Measurements from ENCODE around the gene MIER3.

Gene MIER3

DNA sequence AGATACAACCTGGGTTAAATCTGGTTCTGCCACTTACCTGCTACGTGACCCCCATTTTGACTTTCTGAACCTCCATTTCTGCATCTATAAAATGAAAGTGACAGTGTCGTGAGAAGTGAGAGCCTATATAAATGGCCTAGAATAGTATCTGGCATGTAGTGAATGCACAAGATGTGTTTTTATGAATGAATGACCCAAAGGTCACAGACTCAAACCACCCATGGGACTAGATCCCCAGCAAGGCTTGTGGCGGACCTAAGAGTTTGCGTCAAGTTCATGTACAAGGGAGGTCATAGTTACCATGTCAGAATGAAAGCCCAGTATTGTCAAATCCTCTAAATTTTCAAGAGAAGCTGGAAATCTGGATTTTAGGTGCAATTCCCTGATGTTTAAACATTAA is 53.7 kb downstream of the MIER3 start:
- no peak for DNase-seq (ENCODE audit: low read depth)

DNA sequence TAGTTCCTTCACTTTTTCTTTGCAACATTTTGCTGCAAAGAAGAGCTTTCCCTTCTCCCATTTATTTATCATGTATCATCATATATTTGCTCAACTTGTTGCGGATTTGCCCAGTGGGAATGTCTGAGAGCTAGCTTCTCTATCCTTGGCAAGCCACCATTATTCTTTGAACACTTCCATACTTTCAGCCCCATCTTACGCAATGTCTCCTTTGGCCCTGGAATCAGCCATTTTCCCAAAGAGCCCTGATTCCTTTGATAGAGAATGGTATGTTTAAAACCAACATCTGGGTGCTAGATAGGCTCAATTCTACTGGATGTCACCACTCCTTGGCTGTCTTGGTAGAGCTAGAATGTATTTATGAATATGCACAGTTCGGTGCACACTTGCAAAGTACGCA is 55.2 kb downstream of the MIER3 start:
- no peak for DNase-seq (ENCODE audit: low read depth)

DNA sequence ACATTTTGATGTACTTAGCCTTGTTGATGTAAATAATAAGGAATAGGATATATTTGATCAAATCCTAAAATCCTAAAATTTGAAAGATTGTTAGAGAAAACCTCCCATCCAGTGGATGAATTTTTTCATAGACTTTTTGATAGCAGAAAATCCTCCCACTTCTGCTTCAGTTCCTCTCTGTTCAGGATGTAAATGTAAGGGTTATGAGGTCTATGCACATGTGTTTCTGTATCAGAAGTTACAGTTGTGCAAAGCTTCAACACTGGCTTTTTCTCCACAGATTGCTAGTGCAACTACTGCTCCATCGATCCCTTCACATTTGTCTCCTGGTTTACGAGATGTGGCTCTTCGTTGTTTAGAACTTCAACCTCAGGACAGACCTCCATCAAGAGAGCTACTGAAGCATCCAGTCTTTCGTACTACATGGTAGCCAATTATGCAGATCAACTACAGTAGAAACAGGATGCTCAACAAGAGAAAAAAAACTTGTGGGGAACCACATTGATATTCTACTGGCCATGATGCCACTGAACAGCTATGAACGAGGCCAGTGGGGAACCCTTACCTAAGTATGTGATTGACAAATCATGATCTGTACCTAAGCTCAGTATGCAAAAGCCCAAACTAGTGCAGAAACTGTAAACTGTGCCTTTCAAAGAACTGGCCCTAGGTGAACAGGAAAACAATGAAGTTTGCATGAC is 58.5 kb downstream of the MIER3 start:
- no peak for DNase-seq (ENCODE audit: low read depth)

DNA sequence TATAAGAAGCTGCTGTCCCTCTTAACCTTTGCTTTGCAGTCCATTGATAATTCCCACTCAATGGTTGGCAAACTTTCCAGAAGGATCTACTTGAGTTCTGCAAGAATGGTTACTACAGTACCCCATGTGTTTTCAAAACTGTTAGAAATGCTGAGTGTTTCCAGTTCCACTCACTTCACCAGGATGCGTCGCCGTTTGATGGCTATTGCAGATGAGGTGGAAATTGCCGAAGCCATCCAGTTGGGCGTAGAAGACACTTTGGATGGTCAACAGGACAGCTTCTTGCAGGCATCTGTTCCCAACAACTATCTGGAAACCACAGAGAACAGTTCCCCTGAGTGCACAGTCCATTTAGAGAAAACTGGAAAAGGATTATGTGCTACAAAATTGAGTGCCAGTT is 70.4 kb downstream of the MIER3 start:
- DNase-seq (ENCODE audit: low read depth): no peak

DNA sequence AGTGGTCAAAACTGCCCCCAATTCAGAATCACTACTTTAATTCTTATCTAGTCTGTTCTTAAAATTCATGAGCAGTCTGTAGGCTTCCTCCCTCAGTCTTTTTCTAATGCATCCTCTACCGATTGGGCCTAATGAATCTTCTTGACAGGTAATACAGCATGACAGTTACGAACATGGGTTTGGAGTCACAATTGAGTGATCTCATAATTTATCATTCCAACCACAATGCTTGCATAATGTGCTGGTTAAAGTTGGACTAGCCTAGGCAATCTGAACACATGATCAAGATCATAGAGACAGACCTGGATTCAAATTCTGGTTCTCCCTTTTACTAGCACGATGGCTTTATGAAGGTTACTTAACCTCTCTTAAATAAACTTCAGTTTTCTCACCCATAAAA is 75.6 kb downstream of the MIER3 start:
- DNase-seq (ENCODE audit: low read depth): no peak

DNA sequence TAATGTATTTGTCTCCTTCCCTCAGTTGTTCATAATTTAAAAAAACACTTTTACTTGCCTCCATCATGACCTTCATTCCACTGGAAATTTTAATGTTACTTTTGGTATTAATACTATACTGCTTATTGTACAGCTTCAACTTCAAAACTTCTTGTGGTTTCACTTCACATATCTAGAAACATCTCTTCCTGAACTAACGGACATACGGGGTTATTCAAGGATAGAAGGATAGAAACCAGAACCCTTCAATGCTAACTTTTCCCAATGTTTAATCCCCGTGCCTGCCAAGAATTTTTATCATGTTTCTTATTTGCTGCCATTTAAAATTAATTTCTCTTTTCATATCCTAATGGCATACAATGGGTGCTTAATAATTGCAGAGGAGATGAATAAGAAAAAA is 78.9 kb downstream of the MIER3 start:
- no peak for DNase-seq (ENCODE audit: low read depth)

DNA sequence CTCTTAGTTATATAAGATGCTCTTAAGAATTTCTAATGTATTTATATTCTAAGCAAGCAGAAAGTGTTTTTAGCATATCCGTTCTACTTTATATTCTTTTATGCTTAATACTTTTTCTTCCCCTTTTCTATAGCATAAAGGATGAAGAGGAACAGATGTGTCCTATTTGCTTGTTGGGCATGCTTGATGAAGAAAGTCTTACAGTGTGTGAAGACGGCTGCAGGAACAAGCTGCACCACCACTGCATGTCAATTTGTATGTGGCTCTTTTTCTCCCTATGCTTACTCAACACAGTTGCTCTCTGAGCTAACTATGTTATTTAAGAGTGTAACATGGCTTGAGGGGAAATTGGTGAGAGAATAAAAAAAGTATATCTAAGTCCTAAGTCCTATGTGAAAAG is 80.1 kb downstream of the MIER3 start:
- no peak for DNase-seq (ENCODE audit: low read depth)

Measured in CMK (cell line).